Activated CD8-positive, alpha-beta T cell treated with anti-CD3 and anti-CD28 coated beads, Interleukin-2, amount 10 ng/mL, durations not matched to agents 7 days and 5 days (primary cell): ENCODE data around the gene KRTAP2-4. TPM values are rescaled to one million over a fixed set of nuclear protein-coding genes. Genes with fewer than 3 reads are reported as not detected.
"Not testable (repeated sequence)": the region's sequence is repeated elsewhere in the genome, so short reads cannot be mapped to it uniquely, and the experiment has no call there.

Experiments used
- ATAC-seq: fragments of 150-1000 bp; cut with Tn5 transposase; one replicate; pipeline ENCODE4 v1.10.0; 2021; ENCODE audit warnings: moderate library complexity
- CTCF ChIA-PET: fragments of 350-600 bp; sonication (Branson Sonifier 250); formaldehyde crosslinking; loops from one replicate; lab custom pipeline; 2021; ENCODE audit warnings: antibody characterized with exemption; lab: Charles Lee
- POLR2A ChIA-PET: fragments of 350-600 bp; sonication (Branson Sonifier 250); formaldehyde crosslinking; loops from one replicate; lab custom pipeline; 2021; ENCODE audit warnings: antibody characterized with exemption; lab: Charles Lee
- DNase-seq: peaks from one replicate; pipeline ENCODE4 v3.0.0-alpha.2; 2020
- H3K27ac Mint-ChIP-seq: one replicate; pipeline ENCODE4 v1.8.0; 2021; ENCODE audit warnings: mild to moderate bottlenecking, mixed read lengths
- H3K27me3 Mint-ChIP-seq: one replicate; pipeline ENCODE4 v1.8.0; 2021; ENCODE audit warnings: low read depth, mixed read lengths
- H3K36me3 Mint-ChIP-seq: one replicate; pipeline ENCODE4 v1.8.0; 2021; ENCODE audit warnings: low read depth, mixed read lengths
- H3K4me1 Mint-ChIP-seq: one replicate; pipeline ENCODE4 v1.8.0; 2021; ENCODE audit warnings: low read depth, mixed read lengths
- H3K4me3 Mint-ChIP-seq: one replicate; pipeline ENCODE4 v1.8.0; 2021; ENCODE audit warnings: mild to moderate bottlenecking, mixed read lengths
- H3K9me3 Mint-ChIP-seq: one replicate; pipeline ENCODE4 v1.8.0; 2022; ENCODE audit warnings: mixed read lengths; ENCODE audit not compliant: insufficient read depth
- total RNA-seq, 2 experiments: library from RNA; stranded (reverse); gene quantifications; one replicate each; pipeline ENCODE4 v1.2.3, GENCODE V29; 2021

KRTAP2-4 gene
- total RNA-seq, 2 experiments from 2014 or later: not detected

GRCh38 chr17:41049110-41049509, 16.6 kb downstream of the KRTAP2-4 start:
- Mint-ChIP-seq H3K4me1 (no peaks in the 10 kb centered on the region), H3K27ac (no peak overlapping the region), H3K9me3 (no peaks in the 10 kb centered on the region), H3K27me3 (peaks cover 32% of the 10 kb centered on the region), H3K4me3 (no peak overlapping the region), H3K36me3 (no peaks in the 10 kb centered on the region)
- POLR2A ChIA-PET: no interaction called here
- CTCF ChIA-PET: no interaction called here
- DNase-seq (no peak), ATAC-seq (no peak)

- no peaks in the 10 kb centered on the region for H3K4me1 Mint-ChIP-seq
- peaks cover 30% of the 10 kb centered on the region for H3K27me3 Mint-ChIP-seq
- no peak for DNase-seq
- peaks cover 2% of the 10 kb centered on the region for H3K9me3 Mint-ChIP-seq
- ChIA-PET POLR2A (interaction anchor here (0.7 kb wide), 1 partner anchor 137 kb away, joined by 3 read pairs; no protein-coding TSS in a partner anchor), CTCF (no interaction called here)
- no peak overlapping the region for H3K27ac Mint-ChIP-seq
- no peak overlapping the region for H3K4me3 Mint-ChIP-seq
- H3K36me3 Mint-ChIP-seq: no peaks in the 10 kb centered on the region
- no peak for ATAC-seq
Measured at GRCh38 chr17:41048441-41048840, 17.2 kb downstream of the KRTAP2-4 start.

- ATAC-seq, H3K4me1 Mint-ChIP-seq, H3K4me3 Mint-ChIP-seq, H3K9me3 Mint-ChIP-seq, DNase-seq, CTCF ChIA-PET, H3K36me3 Mint-ChIP-seq, H3K27ac Mint-ChIP-seq: not testable (repeated sequence)
- POLR2A ChIA-PET: interaction anchor here (0.9 kb wide), 1 partner anchor 11 kb away, joined by 3 read pairs; no protein-coding TSS in a partner anchor
- H3K27me3 Mint-ChIP-seq: peaks cover 22% of the 10 kb centered on the region
Measured at GRCh38 chr17:41046735-41047465, 18.8 kb downstream of the KRTAP2-4 start, which contains the start of gene KRTAP2-1. Gene KRTAP2-1 (minus strand): TSS chr17:41047316. CDS start chr17:41047267, 49 bp downstream.

GRCh38 chr17:41042953-41043352, 22.7 kb downstream of the KRTAP2-4 start:
- no peaks in the 10 kb centered on the region for H3K36me3 Mint-ChIP-seq
- DNase-seq (no peak), ATAC-seq (no peak)
- ChIA-PET CTCF (no interaction called here), POLR2A (no interaction called here)
- H3K27ac Mint-ChIP-seq: no peak overlapping the region
- peaks cover 18% of the 10 kb centered on the region for H3K27me3 Mint-ChIP-seq
- H3K4me1 Mint-ChIP-seq: no peaks in the 10 kb centered on the region
- no peak overlapping the region for H3K4me3 Mint-ChIP-seq
- H3K9me3 Mint-ChIP-seq: peaks cover 8% of the 10 kb centered on the region

GRCh38 chr17:41040783-41041571, 24.7 kb downstream of the KRTAP2-4 start, which contains the start of gene KRTAP1-1:
Gene KRTAP1-1 (minus strand): TSS chr17:41041450. CDS start chr17:41041397, 53 bp downstream.
- H3K4me1 Mint-ChIP-seq, H3K27ac Mint-ChIP-seq, H3K4me3 Mint-ChIP-seq, CTCF ChIA-PET, POLR2A ChIA-PET, H3K9me3 Mint-ChIP-seq, ATAC-seq, H3K36me3 Mint-ChIP-seq, DNase-seq: not testable (repeated sequence)
- peaks cover 17% of the 10 kb centered on the region for H3K27me3 Mint-ChIP-seq

- DNase-seq (no peak), ATAC-seq (no peak)
- CTCF ChIA-PET: no interaction called here
- H3K4me3 Mint-ChIP-seq: no peak overlapping the region
- H3K9me3 Mint-ChIP-seq: peaks cover under 1% of the 10 kb centered on the region
- no peaks in the 10 kb centered on the region for H3K4me1 Mint-ChIP-seq
- no peaks in the 10 kb centered on the region for H3K36me3 Mint-ChIP-seq
- H3K27me3 Mint-ChIP-seq: peaks cover 11% of the 10 kb centered on the region
- POLR2A ChIA-PET: no interaction called here
- no peak overlapping the region for H3K27ac Mint-ChIP-seq
Measured at GRCh38 chr17:41037853-41038350, 27.8 kb downstream of the KRTAP2-4 start.

- CTCF ChIA-PET, H3K4me1 Mint-ChIP-seq, POLR2A ChIA-PET, ATAC-seq, H3K27ac Mint-ChIP-seq, DNase-seq, H3K27me3 Mint-ChIP-seq, H3K36me3 Mint-ChIP-seq, H3K9me3 Mint-ChIP-seq, H3K4me3 Mint-ChIP-seq: not testable (repeated sequence)
Measured at GRCh38 chr17:41034346-41034935, 31.2 kb downstream of the KRTAP2-4 start, which contains the start of gene KRTAP1-3. Gene KRTAP1-3 (minus strand): TSS chr17:41034874. CDS start chr17:41034821, 53 bp downstream.

GRCh38 chr17:41029633-41030245, 35.9 kb downstream of the KRTAP2-4 start, which contains the start of gene KRTAP1-4:
Gene KRTAP1-4 (minus strand): TSS chr17:41030195. CDS start chr17:41030078, 117 bp downstream.
- Mint-ChIP-seq H3K4me1 (peaks cover 2% of the 10 kb centered on the region), H3K27ac (no peak within 1 kb of the TSS), H3K4me3 (no peak within 1 kb of the TSS), H3K27me3 (peaks cover 10% of the 10 kb centered on the region), H3K9me3 (no peaks in the 10 kb centered on the region), H3K36me3 (no peaks in the 10 kb centered on the region)
- ChIA-PET CTCF (no interaction called here), POLR2A (no interaction called here)
- ATAC-seq (no peak), DNase-seq (no peak)

GRCh38 chr17:41026715-41027471, 38.8 kb downstream of the KRTAP2-4 start, which contains the start of gene KRTAP1-5:
Gene KRTAP1-5 (minus strand): TSS chr17:41027208. CDS start chr17:41027155, 53 bp downstream.
- Mint-ChIP-seq H3K36me3 (no peaks in the 10 kb centered on the region), H3K4me3 (no peak within 1 kb of the TSS), H3K4me1 (peaks cover 4% of the 10 kb centered on the region), H3K27ac (no peak within 1 kb of the TSS), H3K27me3 (peaks cover 20% of the 10 kb centered on the region), H3K9me3 (no peaks in the 10 kb centered on the region)
- ChIA-PET CTCF (no interaction called here), POLR2A (no interaction called here)
- no peak for DNase-seq
- ATAC-seq: no peak

GRCh38 chr17:41024697-41025096, 41.0 kb downstream of the KRTAP2-4 start:
- H3K4me1 Mint-ChIP-seq: peaks cover 4% of the 10 kb centered on the region
- H3K27ac Mint-ChIP-seq: no peak overlapping the region
- POLR2A ChIA-PET: no interaction called here
- peaks cover 19% of the 10 kb centered on the region for H3K27me3 Mint-ChIP-seq
- no peak for ATAC-seq
- DNase-seq: no peak
- H3K4me3 Mint-ChIP-seq: no peak overlapping the region
- CTCF ChIA-PET: interaction anchor here (0.9 to 1.5 kb wide), 3 partner anchors 9 to 221 kb away, joined by 3 read pairs; no protein-coding TSS in a partner anchor
- no peaks in the 10 kb centered on the region for H3K9me3 Mint-ChIP-seq
- no peaks in the 10 kb centered on the region for H3K36me3 Mint-ChIP-seq
